Heart left ventricle (tissue), 13 donors: ENCODE measurements around the gene DUSP22.

Experiments used
- CTCF ChIP-seq, 12 donors: fragments of 200-600 bp; sonication (generic) in 4 of 12; IDR thresholded peaks; one replicate each; pipeline versions ENCODE4 v1.5.0 to v1.8.0; 2018 to 2022; ENCODE audit warnings: antibody characterized with exemption in 12 of 12, mild to moderate bottlenecking in 5 of 12
- POLR2A ChIP-seq, 2 donors: fragments of 450-650 bp; IDR thresholded peaks; one replicate each; pipeline ENCODE4 v1.6.1; 2017; ENCODE audit warnings: antibody characterized with exemption in 2 of 2, mild to moderate bottlenecking in 2 of 2, moderate library complexity in 2 of 2
- donor health status: ischemic (EF 13 %, LVEDD 7.1; RV severe dilation, severe dysfunction).
- donor health status: DM: no; HTN: yes; CAD: no.
- donor health status: DM: no; HTN: no; CAD: no.
- donor health status: ischemic (EF 25% LVEDD 6.9; RV normal size, moderate dysfunction).
- donor health status: ischemic (EF 25% LVEDD 5.7; RV mildly dilated, moderate dysfunction).
- donor health status: ischemic (EF 35%, LVEDD 5.7; RV mildly dilated, moderate dysfunction).
- donor health status: nonischemic (EF 11% LVEDD 7.7; RV severe dilation, severe dysfunction).
- donor health status: DM: yes; HTN: yes; CAD: no.
- donor health status: PGD.
- donor health status: ischemic (EF 29% LVEDD 5.4; RV normal size, mild dysfunction).
- donor health status: nonischemic (EF 23%, LVEDD 6.1; RV moderate dilation, normal function).

GRCh38 chr6:336159-337114 lies 44.1 kb downstream of the DUSP22 start:
- TF ChIP-seq CTCF (IDR thresholded peaks at IDR 0.05) (no peak), POLR2A (IDR thresholded peaks at IDR 0.05) (no peak)
